GM12891 (cell line): Measurements from ENCODE around the gene CACNB1.

Source experiments
- POLR2A ChIP-seq: IDR thresholded peaks from 2 replicates; pipeline ENCODE4 v1.6.1; 2011; ENCODE audit warnings: low read depth, low read length, control low read depth
- POLR2AphosphoS5 ChIP-seq: IDR thresholded peaks from 2 replicates; pipeline ENCODE4 v1.6.1; 2011; ENCODE audit warnings: low read depth, low read length, control low read depth
- TAF1 ChIP-seq: IDR thresholded peaks from 2 replicates; pipeline ENCODE4 v1.6.1; 2011; ENCODE audit warnings: low read depth, low read length, control low read depth

DNA sequence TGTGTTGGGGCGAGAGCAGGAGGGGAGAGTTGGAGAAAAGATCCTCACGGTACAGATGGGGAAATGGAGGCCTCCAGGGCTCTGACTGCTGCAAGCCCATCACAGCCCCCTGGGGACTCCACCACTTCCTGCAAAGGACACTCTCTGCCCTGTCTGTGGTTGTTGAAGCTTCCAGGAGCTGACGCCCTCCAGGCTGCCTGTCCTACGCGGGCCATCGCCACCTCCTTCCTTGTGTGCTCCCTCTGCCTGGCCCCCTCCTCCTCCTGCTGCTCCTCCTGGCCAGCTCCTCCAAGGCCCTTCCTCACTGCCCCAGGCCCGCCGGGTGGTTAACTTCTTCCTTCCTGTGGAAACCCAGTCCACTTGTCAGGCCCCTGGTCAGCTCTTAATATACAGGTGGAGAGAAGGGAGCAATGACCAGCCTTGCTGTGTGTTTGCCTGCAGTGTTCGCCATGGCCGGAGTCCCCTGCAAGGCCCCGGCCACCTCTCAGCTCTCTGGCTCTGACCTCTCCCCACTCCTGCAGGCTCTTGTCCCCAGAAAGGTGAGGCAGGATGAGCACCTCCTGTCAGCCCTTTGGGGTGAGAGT lies 46.6 kb upstream of the CACNB1 start:
- no peak for TF ChIP-seq POLR2A
- no peak for TF ChIP-seq POLR2AphosphoS5
- no peak for TF ChIP-seq TAF1
